ENCODE data around the gene WNT5B. TPM values are rescaled to one million over a fixed set of nuclear protein-coding genes. Genes with fewer than 3 reads are reported as not detected.

WNT5B gene
- total and polyA plus RNA-seq, 9 of the 15 experiments (the other 6 are each of a cell fraction or from before 2014, with no cell fraction given), result 0.42 to 16.8 (median 5.4) TPM

- no peak for DNase-seq (ENCODE audit: extremely low read depth in 1 of 4, low spot score in 3 of 4)
- Histone ChIP-seq H3K9me1 (ENCODE audit: control insufficient read depth, insufficient read depth, low read length) (no peaks in the 10 kb centered on the region), H3K9ac (ENCODE audit: insufficient read depth in 1 of 2, low read depth in 2 of 2, low read length in 2 of 2) (no peak overlapping the region), H3K9me3 (replicated peaks; ENCODE audit: control insufficient read depth, insufficient read depth, low read depth, low read length) (no peaks in the 10 kb centered on the region), H3K27me3 (ENCODE audit: control insufficient read depth in 2 of 2, insufficient read depth in 2 of 2, low read length in 2 of 2) (no peaks in the 10 kb centered on the region), H3K27ac (ENCODE audit: extremely low read depth, low read depth, low read length) (no peak overlapping the region), H2AFZ (ENCODE audit: low read depth, low read length) (no peak overlapping the region), H3K4me3 (no peak overlapping the region), H3K79me2 (ENCODE audit: control insufficient read depth, insufficient read depth, low read length) (no peaks in the 10 kb centered on the region), H3K4me2 (ENCODE audit: insufficient read depth, low read length) (no peak overlapping the region), H3K36me3 (ENCODE audit: control insufficient read depth, insufficient read depth, low read length) (no peaks in the 10 kb centered on the region), H4K20me1 (replicated peaks; ENCODE audit: control insufficient read depth, insufficient read depth, low read length) (no peaks in the 10 kb centered on the region), H3K4me1 (replicated peaks in 1 of 2; ENCODE audit: control insufficient read depth in 2 of 2, insufficient read depth in 2 of 2, low read length in 2 of 2) (peaks cover 2 to 15% of the 10 kb centered on the region in 2 experiments; a peak in 4 of 5 replicates)
- POLR2A ChIA-PET, result interaction anchor here (0.6 to 1.6 kb wide), 4 partner anchors 126 to 286 kb away, joined by 4 to 7 read pairs (median 4); no protein-coding TSS in a partner anchor
- intact Hi-C loops (cut with micrococcal nuclease) (loop anchor here (1.0 kb wide), 1 partner anchor 157 kb away; no protein-coding TSS in a partner anchor), in situ Hi-C loops (cut with MboI) (no loop called here)
- CTCF ChIA-PET (ENCODE audit: low intra/inter-chr PET ratio), result interaction anchor here (1.0 to 2.5 kb wide), 3 partner anchors 19 to 305 kb away, joined by 3 to 22 read pairs (median 4); no protein-coding TSS in a partner anchor
- 32% methylated on average over 5 of the region's 7 CpGs for WGBS (ENCODE audit: insufficient coverage, low coverage, missing lambda C conversion rate)
- ATAC-seq, result no peak
- FAIRE-seq, result no peak
- no TSS peak for BruUV-seq (replicated peaks)
- no peak for TF ChIP-seq RFX5 (IDR thresholded peaks at IDR 0.05; ENCODE audit: low read depth, low read length)
These were observed 5.1 kb downstream of the WNT5B start for GRCh38 chr12:1634149-1634548.

- peak; percentile 87 for FAIRE-seq
- WGBS (ENCODE audit: insufficient coverage, low coverage, missing lambda C conversion rate), result 26% methylated on average over 15 of the region's 16 CpGs
- TF ChIP-seq REST (IDR thresholded peaks at IDR 0.05; ENCODE audit: borderline replicate concordance), result peak; percentile 74
- TF ChIP-seq REST (CRISPR knock-in tag; IDR thresholded peaks at IDR 0.05; ENCODE audit: low read depth), result no peak
- peak; percentile 90 for TF ChIP-seq ZNF263 (CRISPR knock-in tag; IDR thresholded peaks at IDR 0.05; ENCODE audit: borderline replicate concordance)
- TF ChIP-seq CC2D1A (IDR thresholded peaks at IDR 0.05), result 0 out of 2 replicates have a peak, but pooled peaks have one; percentile 37
- TF ChIP-seq HDAC8 (tag; IDR thresholded peaks at IDR 0.05), result no peak
These were observed 5.7 kb downstream of the WNT5B start for GRCh38 chr12:1634590-1635191.

More at GRCh38 chr12:1634590-1635191, 5.7 kb downstream of the WNT5B start:
- no TSS peak for BruUV-seq (replicated peaks)
- peak; percentile 97 for ATAC-seq
- ChIA-PET POLR2A (interaction anchor here (0.6 to 1.6 kb wide), 6 partner anchors 18 to 287 kb away, joined by 3 to 7 read pairs (median 4); no protein-coding TSS in a partner anchor), CTCF (ENCODE audit: low intra/inter-chr PET ratio) (interaction anchor here (1.0 to 2.5 kb wide), 3 partner anchors 19 to 304 kb away, joined by 3 to 22 read pairs (median 4); no protein-coding TSS in a partner anchor)
- in situ Hi-C loops (cut with MboI) (no loop called here), intact Hi-C loops (cut with micrococcal nuclease) (loop anchor here (1.0 kb wide), 1 partner anchor 157 kb away; no protein-coding TSS in a partner anchor)
- DNase-seq (ENCODE audit: extremely low read depth in 1 of 4, low spot score in 3 of 4), result peak; percentile 62 to 74 (median 66)
- Histone ChIP-seq H3K9ac (ENCODE audit: insufficient read depth in 1 of 2, low read depth in 2 of 2, low read length in 2 of 2) (no peak overlapping the region), H3K4me1 (replicated peaks in 1 of 2; ENCODE audit: control insufficient read depth in 2 of 2, insufficient read depth in 2 of 2, low read length in 2 of 2) (peaks cover 2 to 15% of the 10 kb centered on the region in 2 experiments; a peak in 4 of 5 replicates), H3K4me3 (no peak overlapping the region), H3K9me3 (replicated peaks; ENCODE audit: control insufficient read depth, insufficient read depth, low read depth, low read length) (no peaks in the 10 kb centered on the region), H3K79me2 (ENCODE audit: control insufficient read depth, insufficient read depth, low read length) (no peaks in the 10 kb centered on the region), H2AFZ (ENCODE audit: low read depth, low read length) (peak overlapping the region; percentile 74), H3K9me1 (ENCODE audit: control insufficient read depth, insufficient read depth, low read length) (no peaks in the 10 kb centered on the region), H4K20me1 (replicated peaks; ENCODE audit: control insufficient read depth, insufficient read depth, low read length) (no peaks in the 10 kb centered on the region), H3K4me2 (ENCODE audit: insufficient read depth, low read length) (peak overlapping the region; percentile 35; the same call in 1 of the 2 replicates), H3K36me3 (ENCODE audit: control insufficient read depth, insufficient read depth, low read length) (no peaks in the 10 kb centered on the region), H3K27me3 (ENCODE audit: control insufficient read depth in 2 of 2, insufficient read depth in 2 of 2, low read length in 2 of 2) (no peaks in the 10 kb centered on the region), H3K27ac (ENCODE audit: extremely low read depth, low read depth, low read length) (no peak overlapping the region)

Data from K562 (cell line).